Mammary epithelial cell (primary cell): ENCODE data around the gene TCF7L1.

Experiments used
- CTCF ChIP-seq, 2 donors: IDR thresholded peaks in 1 of 2; conservative IDR thresholded peaks in 1 of 2; 2 replicates each; pipeline ENCODE4 v1.5.1; 2011 to 2012; ENCODE audit warnings: inconsistent platforms in 2 of 2, low read length in 2 of 2, mild to moderate bottlenecking in 2 of 2, control low read depth in 1 of 2, low read depth in 1 of 2; ENCODE audit not compliant: insufficient read depth in 1 of 2; ENCODE audit errors: extremely low read depth in 1 of 2
- EZH2 ChIP-seq: IDR thresholded peaks from 2 replicates; pipeline ENCODE4 v1.6.1; 2012; ENCODE audit warnings: low read length, inconsistent platforms, borderline replicate concordance

- TF ChIP-seq EZH2 (no peak), CTCF (conservative IDR thresholded peaks at IDR 0.05 in 1 of 2, IDR thresholded peaks at IDR 0.05 in 1 of 2; ENCODE audit: extremely low read depth in 1 of 2, insufficient read depth in 1 of 2, low read depth in 1 of 2, low read length in 2 of 2) (no peak)
Observed at GRCh38 chr2:85282914-85283313, 149.7 kb downstream of the TCF7L1 start.
